ENCODE data around the gene TOP2B.

The TOP2B gene

GRCh38 chr3:25580534-25580933, 84.2 kb downstream of the TOP2B start:
- no peak for DNase-seq

GRCh38 chr3:25578059-25578458, 86.6 kb downstream of the TOP2B start:
- DNase-seq = no peak

- DNase-seq = no peak
Measured at GRCh38 chr3:25576831-25577454, 87.8 kb downstream of the TOP2B start.

- no peak for DNase-seq
Measured at GRCh38 chr3:25576146-25576545, 88.6 kb downstream of the TOP2B start.

GRCh38 chr3:25575001-25575400, 89.7 kb downstream of the TOP2B start:
- DNase-seq = no peak

GRCh38 chr3:25574172-25574765, 90.4 kb downstream of the TOP2B start:
- DNase-seq = no peak

GRCh38 chr3:25573386-25574171, 91.1 kb downstream of the TOP2B start:
- DNase-seq = no peak

DNA sequence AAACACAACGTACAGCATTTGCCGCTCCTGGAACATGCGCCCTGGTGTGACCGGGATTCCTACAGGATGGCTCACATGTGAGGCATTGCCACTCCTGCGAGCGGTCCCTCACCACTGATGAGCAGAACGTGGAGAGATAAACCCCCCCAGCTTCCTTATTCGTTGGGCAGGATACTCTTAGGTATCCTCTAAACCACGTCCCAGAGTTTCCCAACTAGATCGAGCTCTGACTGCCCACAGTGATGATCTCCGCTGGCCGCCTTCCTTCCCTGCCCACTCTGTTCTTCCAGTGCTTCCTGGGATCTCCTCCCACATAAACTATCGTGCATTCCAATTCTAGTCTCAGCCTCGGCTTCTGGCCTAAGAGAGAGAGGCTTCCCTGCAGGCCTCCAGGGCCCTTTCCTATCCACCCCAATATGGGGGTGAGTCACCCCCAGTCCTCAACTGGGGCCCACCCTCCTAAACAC, 91.8 kb downstream of the TOP2B start:
- no peak for DNase-seq

- no peak for DNase-seq
Measured at GRCh38 chr3:25572336-25572735, 92.4 kb downstream of the TOP2B start.

DNA sequence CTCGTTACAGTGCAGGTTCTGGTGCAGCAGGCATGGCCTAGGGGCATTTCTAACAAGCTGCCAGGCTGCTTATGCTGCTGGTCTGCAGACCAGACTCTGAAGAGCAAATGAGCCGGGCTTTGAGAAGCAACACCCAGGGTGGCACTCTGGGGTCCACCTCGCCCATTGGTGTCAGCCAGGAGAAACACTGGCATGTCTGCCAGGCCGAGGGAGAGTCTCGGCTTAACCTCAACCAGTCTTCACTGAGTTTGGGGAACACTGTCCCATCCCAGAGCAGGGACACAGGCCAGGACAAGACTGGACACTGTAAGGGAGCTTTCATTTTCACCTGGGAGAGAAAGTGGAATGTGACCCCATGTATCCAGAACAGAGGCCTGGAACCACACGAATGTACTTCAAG, 93.4 kb downstream of the TOP2B start:
- no peak for DNase-seq

DNA sequence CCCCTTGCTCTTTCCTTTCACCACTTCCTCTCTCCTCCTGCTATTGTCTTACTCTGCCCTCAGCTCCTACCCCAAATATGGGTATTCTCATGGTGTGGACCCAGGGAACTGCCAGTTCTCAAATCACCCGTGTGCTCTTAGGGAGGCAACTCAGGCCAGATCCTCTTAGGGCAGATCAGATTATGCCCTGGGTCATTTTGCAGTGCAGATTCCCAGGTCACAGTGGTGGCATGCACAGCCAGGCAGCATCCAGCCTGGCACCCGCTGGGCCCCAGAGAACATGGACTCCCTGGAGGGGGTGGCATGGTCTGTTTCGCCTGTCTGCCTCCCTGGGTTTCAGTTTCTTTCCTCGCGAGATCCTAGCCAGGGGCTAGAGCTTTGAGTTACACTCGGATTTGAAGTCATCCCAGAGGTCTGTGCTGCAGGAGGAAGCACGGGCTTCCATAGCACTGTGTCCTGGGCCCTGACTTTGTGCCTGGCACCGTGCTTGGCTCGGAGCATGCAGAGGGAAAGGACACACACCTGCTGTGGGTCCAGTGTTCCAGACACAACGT, 96.1 kb downstream of the TOP2B start:
- DNase-seq = no peak

GRCh38 chr3:25567806-25568524, 96.7 kb downstream of the TOP2B start:
- DNase-seq = no peak

DNA sequence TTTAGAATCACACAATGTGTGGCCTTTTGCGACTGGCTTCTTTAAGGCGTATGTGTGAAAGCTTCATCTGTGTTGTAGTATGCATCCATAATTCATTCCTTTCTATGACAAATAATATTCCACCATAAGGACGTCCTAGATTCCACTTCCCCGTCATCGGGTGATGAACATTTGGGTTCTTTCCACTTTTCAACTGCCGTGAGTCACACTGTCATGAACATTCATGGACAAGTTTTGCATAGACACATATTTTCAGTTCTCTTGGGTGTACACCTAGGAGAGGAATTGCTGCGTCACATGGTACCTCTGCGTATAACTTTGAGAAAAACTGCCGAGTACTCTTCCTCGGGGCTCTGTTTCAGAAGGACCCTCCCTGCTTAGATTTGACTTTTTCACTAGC, 97.3 kb downstream of the TOP2B start:
- DNase-seq = peak in 1 of 3 donors; percentile 26

DNA sequence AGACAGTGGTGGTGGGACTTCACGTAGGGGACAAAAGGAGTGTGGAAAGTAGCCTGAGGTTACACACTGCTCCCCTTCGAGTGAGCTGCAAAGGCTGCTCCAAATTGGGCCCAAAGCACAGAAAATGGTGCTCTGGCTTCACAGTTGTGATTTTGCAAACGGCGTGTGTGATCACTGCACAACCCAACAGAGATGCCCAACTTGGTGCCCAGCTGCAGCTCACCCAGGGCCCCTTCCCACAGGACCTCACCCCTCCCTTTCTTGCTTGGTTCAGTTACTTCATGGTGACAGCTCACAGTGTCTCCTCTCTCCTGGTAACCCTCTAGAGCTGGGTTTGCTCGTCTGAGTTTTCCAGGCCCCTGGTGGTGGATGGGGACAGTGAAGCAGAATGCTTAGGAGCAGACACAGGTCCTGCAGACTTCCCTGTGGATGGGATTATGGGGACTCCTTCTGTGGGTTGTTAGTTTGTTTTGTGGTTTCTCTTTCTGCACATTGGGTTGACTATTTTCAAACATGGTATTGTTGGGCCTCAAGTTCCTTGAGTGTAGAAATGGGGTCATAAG, 98.3 kb downstream of the TOP2B start:
- DNase-seq = no peak

DNA sequence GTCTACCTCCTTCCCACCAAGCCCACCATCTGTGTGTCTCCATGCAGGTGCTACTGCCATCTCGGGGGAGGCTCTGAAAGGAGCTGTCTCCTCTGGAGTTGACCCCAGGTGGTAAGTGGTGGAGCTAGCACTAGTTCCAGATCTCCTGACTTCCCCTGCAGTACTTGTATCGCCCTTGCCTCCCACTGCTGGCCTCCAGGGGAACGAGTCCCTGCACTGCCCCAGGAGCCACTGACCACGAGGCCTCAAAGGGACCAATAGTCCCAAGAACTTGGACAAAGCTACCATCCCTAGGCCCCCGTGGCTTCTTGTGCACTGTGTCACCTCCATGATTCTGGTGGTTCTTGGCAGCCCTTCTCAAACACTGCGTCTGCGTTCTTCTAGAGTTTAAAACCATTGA, 98.9 kb downstream of the TOP2B start:
- no peak for DNase-seq

DNA sequence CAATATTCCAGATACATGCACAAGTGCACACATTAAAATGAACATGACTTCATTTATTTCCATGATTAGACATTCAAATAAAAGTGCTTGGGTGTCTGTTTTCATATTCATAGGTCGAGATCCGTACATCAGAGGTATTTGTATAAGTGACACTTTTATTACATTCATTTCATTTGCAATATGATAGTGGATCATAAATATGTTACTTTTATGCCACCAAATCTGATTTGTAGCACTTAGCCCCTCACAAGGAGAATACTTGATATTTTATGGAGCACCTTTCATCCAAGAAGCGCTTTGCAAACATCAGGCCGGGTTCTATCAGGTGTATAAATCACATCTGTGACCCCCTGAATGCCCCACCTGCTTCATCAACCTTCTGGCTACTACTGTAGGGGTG, 100.6 kb downstream of the TOP2B start:
- no peak for DNase-seq

- no peak for DNase-seq
Measured at GRCh38 chr3:25563601-25564000, 101.1 kb downstream of the TOP2B start.

DNA sequence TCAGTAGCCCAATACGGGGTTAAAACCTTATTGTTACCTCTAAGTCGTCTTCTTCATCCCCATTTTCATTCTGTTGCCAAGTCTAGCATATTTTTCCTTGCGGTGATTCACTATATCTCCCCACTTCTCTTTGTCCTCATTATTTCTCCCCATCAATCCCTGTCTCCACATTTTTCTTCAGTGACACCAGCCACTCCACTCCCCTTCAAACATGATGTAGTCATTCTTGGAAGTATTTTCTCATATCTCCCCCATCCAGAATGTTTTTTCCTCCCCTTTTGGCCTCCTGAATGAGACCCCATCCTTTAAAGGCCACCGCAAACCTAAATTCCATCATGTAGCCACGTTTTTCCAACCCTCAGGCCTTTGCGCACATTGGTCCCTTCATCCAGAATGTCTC, 105.9 kb downstream of the TOP2B start:
- no peak for DNase-seq

DNA sequence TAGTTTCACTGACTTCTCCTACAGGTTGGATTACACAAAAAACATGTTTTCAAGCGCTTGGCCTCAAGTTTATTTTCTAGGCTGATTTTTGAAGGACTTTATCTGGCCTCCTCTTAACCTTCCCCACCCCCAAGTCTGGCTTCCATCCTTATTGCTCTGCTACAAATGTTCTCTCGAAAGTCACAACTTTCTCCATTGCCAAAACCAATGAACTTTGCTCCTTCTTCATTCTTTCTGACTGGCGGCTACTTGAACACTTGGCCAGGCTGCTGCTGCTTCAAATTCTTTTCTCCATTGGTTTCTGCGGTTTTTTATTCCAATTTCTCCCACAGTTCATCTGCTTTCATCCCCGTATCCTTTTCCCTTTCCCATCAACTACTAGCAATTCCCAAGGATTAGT, 106.6 kb downstream of the TOP2B start:
- no peak for DNase-seq

GRCh38 chr3:25557694-25558093, 107.0 kb downstream of the TOP2B start:
- DNase-seq = no peak

- peak in 1 of 3 donors; percentile 6 for DNase-seq
Measured at GRCh38 chr3:25556447-25556846, 108.3 kb downstream of the TOP2B start.

DNA sequence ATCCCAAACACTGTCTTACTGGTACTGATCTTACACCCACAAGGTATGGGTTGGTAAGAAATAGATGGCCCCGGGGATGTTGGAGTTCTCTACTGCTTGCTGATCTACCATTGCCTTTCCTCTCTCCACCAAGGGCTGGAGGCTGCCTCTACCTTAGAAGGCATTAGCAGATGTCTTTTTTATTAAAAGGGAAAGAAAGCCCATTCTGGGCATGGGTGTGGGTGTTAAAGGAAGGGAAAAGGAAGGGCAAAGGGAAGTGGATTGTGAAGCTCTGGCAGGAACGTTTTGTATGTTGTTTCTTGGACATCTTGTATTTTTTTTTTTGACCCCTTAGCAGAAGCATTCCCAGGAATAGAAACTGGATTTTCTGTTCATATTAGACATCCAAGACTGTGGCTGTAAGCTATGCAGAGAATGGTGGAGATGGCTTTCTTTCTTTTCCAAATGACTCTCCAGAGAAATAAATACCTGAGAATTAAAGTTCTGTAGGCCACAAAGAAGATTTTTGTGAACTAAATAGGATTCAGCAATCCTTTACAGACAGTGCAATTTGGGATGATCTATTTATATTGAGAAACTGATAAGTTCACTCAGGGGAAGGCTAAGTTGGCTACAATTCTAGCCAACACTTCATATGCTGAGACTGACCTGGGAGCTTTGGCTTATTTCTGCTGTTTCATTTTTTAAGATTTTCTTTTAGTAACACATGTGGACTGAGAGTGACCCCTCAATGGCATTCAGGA, 108.8 kb downstream of the TOP2B start:
- DNase-seq = no peak

All from suppressor macrophage treated with lipopolysaccharide for 1 hour (primary cell).